Endothelial cell of umbilical vein (primary cell): Measurements from ENCODE around the gene TMTC1.

Experiments
- EZH2 ChIP-seq: IDR thresholded peaks from 2 replicates; pipeline ENCODE4 v1.6.1; 2012; ENCODE audit warnings: borderline replicate concordance, low read depth, mild to moderate bottlenecking, moderate library complexity, low read length, inconsistent platforms; ENCODE audit not compliant: severe bottlenecking
- FOS ChIP-seq: IDR thresholded peaks from 2 replicates; pipeline ENCODE4 v1.6.1; 2011; ENCODE audit warnings: mild to moderate bottlenecking, low read length, moderate library complexity, borderline replicate concordance; ENCODE audit not compliant: insufficient read depth
- JUN ChIP-seq: IDR thresholded peaks from 2 replicates; pipeline ENCODE4 v1.6.1; 2011; ENCODE audit warnings: borderline replicate concordance, low read depth; ENCODE audit not compliant: insufficient read length, insufficient read depth
- POLR2A ChIP-seq: IDR thresholded peaks from 2 replicates; pipeline ENCODE4 v1.6.1; 2012; ENCODE audit warnings: low read depth, mild to moderate bottlenecking, control low read depth, low read length
- POLR2AphosphoS5 ChIP-seq: IDR thresholded peaks from 2 replicates; pipeline ENCODE4 v1.6.1; 2012; ENCODE audit warnings: low read depth, mild to moderate bottlenecking, control low read depth, low read length, moderate library complexity; ENCODE audit not compliant: insufficient read depth
- TF ChIP-seq, protein P1 (sequence below), 2 donors: IDR thresholded peaks; 1 replicate in 1 of 2; 2 replicates in 1 of 2; pipeline ENCODE4 v1.5.1; 2011; ENCODE audit warnings: low read length in 2 of 2, mild to moderate bottlenecking in 2 of 2, moderate library complexity in 2 of 2, control low read depth in 1 of 2, inconsistent platforms in 1 of 2, low read depth in 1 of 2; ENCODE audit not compliant: insufficient read depth in 1 of 2; ENCODE audit errors: extremely low read depth in 1 of 2
- TF ChIP-seq, protein P2 (sequence below): IDR thresholded peaks from 2 replicates; pipeline ENCODE4 v1.6.1; 2011; ENCODE audit not compliant: insufficient read depth, insufficient read length

DNA sequence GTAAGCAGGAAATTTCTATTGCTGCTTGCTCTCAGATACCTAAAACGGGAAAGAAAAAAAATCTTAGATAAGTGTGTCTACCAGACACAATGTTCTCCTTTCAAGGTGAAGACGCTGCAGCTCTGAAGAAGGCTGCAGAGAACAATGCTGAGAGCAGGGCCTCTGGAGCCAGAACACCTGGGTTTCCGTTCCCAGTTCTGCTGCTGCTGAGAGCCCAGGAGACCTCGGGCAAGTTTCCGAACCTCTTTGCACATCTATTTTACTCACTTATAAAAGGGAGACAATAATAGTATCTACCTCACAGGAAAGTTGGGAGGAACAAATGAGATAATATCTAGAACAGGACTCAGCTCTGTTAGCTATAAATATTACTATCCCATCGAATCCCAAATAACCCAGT, 122.9 kb downstream of the TMTC1 start:
- TF ChIP-seq, protein P1, sequence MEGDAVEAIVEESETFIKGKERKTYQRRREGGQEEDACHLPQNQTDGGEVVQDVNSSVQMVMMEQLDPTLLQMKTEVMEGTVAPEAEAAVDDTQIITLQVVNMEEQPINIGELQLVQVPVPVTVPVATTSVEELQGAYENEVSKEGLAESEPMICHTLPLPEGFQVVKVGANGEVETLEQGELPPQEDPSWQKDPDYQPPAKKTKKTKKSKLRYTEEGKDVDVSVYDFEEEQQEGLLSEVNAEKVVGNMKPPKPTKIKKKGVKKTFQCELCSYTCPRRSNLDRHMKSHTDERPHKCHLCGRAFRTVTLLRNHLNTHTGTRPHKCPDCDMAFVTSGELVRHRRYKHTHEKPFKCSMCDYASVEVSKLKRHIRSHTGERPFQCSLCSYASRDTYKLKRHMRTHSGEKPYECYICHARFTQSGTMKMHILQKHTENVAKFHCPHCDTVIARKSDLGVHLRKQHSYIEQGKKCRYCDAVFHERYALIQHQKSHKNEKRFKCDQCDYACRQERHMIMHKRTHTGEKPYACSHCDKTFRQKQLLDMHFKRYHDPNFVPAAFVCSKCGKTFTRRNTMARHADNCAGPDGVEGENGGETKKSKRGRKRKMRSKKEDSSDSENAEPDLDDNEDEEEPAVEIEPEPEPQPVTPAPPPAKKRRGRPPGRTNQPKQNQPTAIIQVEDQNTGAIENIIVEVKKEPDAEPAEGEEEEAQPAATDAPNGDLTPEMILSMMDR (IDR thresholded peaks at IDR 0.05; ENCODE audit: extremely low read depth in 1 of 2, insufficient read depth in 1 of 2, low read depth in 1 of 2, low read length in 2 of 2), result no peak
- TF ChIP-seq FOS, result no peak
- TF ChIP-seq POLR2AphosphoS5, result no peak
- TF ChIP-seq, protein P2, sequence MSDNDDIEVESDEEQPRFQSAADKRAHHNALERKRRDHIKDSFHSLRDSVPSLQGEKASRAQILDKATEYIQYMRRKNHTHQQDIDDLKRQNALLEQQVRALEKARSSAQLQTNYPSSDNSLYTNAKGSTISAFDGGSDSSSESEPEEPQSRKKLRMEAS, result no peak
- TF ChIP-seq EZH2, result no peak
- TF ChIP-seq POLR2A, result no peak
- no peak for TF ChIP-seq JUN
